ENCODE results near the gene CD19.

The CD19 gene

GRCh38 chr16:28982949-28983348 lies 51.2 kb downstream of the CD19 start:
- Histone ChIP-seq H3K4me3 (ENCODE audit: low read depth, low read length) (no peak overlapping the region), H3K9ac (ENCODE audit: low read depth, low read length) (no peak overlapping the region), H3K27me3 (ENCODE audit: control insufficient read depth, insufficient read depth, low read length) (no peaks in the 10 kb centered on the region), H3K27ac (ENCODE audit: low read depth, low read length) (no peak overlapping the region), H3K9me3 (ENCODE audit: control insufficient read depth, insufficient read depth, low read length) (no peaks in the 10 kb centered on the region), H3K4me1 (ENCODE audit: control insufficient read depth, insufficient read depth, low read length) (no peaks in the 10 kb centered on the region), H3K36me3 (ENCODE audit: control insufficient read depth, insufficient read depth, low read length) (peaks cover 41% of the 10 kb centered on the region)

DNA sequence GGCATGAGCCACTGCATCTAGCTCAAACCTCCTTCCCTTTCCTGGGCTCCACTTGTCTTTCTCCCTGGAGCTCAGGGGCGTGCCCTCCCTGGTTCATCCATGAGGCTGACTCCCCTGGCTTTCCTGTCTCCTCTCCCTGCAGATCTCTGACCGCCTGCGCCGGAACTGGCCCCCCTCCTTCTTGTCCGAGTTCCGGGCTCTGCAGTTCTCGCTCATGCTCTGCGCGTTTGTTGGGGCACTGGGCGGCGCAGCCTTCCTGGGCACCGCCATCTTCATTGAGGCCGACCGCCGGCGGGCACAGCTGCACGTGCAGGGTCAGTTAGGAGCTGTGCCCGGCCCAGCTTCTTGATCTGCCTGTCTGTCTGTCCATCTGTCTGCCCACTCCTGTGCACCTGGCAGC lies 51.9 kb downstream of the CD19 start:
- Histone ChIP-seq H3K27ac (ENCODE audit: low read depth, low read length) (no peak overlapping the region), H3K9ac (ENCODE audit: low read depth, low read length) (no peak overlapping the region), H3K36me3 (ENCODE audit: control insufficient read depth, insufficient read depth, low read length) (peaks cover 35% of the 10 kb centered on the region), H3K4me3 (ENCODE audit: low read depth, low read length) (no peak overlapping the region), H3K27me3 (ENCODE audit: control insufficient read depth, insufficient read depth, low read length) (no peaks in the 10 kb centered on the region), H3K4me1 (ENCODE audit: control insufficient read depth, insufficient read depth, low read length) (no peaks in the 10 kb centered on the region), H3K9me3 (ENCODE audit: control insufficient read depth, insufficient read depth, low read length) (no peaks in the 10 kb centered on the region)

DNA sequence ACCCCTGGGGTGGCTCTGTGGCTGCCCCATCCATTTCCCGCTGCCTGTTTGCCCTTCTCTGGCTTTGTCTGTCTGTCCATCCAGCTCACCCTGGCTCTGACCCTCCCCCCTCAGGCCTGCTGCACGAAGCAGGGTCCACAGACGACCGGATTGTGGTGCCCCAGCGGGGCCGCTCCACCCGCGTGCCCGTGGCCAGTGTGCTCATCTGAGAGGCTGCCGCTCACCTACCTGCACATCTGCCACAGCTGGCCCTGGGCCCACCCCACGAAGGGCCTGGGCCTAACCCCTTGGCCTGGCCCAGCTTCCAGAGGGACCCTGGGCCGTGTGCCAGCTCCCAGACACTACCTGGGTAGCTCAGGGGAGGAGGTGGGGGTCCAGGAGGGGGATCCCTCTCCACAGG lies 52.3 kb downstream of the CD19 start:
- H3K27me3 ChIP-seq (ENCODE audit: control insufficient read depth, insufficient read depth, low read length), result no peaks in the 10 kb centered on the region
- H3K9me3 ChIP-seq (ENCODE audit: control insufficient read depth, insufficient read depth, low read length), result no peaks in the 10 kb centered on the region
- H3K27ac ChIP-seq (ENCODE audit: low read depth, low read length), result no peak overlapping the region
- H3K9ac ChIP-seq (ENCODE audit: low read depth, low read length), result no peak overlapping the region
- peaks cover 31% of the 10 kb centered on the region for H3K36me3 ChIP-seq (ENCODE audit: control insufficient read depth, insufficient read depth, low read length)
- no peak overlapping the region for H3K4me3 ChIP-seq (ENCODE audit: low read depth, low read length)
- H3K4me1 ChIP-seq (ENCODE audit: control insufficient read depth, insufficient read depth, low read length), result no peaks in the 10 kb centered on the region

DNA sequence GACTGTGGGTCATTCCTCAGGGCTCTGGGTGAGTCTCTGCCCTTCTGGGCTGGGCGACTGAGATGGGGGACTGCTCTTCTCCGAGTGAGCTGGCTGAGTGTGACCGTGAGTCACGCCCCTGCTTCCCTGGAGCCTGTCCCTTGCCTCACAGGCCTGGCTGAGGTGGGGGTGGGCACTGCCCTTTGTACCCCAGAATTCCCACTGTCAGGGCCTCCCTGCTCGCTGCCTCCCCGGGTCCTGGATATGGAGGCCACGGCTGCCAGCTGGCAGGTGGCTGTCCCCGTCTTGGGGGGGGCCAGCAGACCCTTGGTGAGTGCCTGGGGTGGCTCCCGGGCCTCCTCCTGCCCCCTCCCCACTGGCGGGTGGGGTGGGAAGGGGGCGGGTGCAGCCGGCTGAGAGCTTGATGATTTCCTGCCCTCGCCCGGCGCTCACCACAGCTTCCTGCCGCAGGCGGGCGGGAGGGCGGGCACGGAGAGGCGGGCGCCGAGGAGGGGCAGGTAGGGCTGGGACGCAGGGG lies 52.9 kb downstream of the CD19 start, which contains the start of gene LAT:
LAT (plus strand) TSS at position 434 of the 517 bp plus-strand sequence. CDS start 366 bp downstream, outside the sequence.
- peaks cover 31% of the 10 kb centered on the region for H3K36me3 ChIP-seq (ENCODE audit: control insufficient read depth, insufficient read depth, low read length)
- no peaks in the 10 kb centered on the region for H3K9me3 ChIP-seq (ENCODE audit: control insufficient read depth, insufficient read depth, low read length)
- H3K27ac ChIP-seq (ENCODE audit: low read depth, low read length), result no peak within 1 kb of the TSS
- H3K4me1 ChIP-seq (ENCODE audit: control insufficient read depth, insufficient read depth, low read length), result no peaks in the 10 kb centered on the region
- no peaks in the 10 kb centered on the region for H3K27me3 ChIP-seq (ENCODE audit: control insufficient read depth, insufficient read depth, low read length)
- no peak within 1 kb of the TSS for H3K9ac ChIP-seq (ENCODE audit: low read depth, low read length)
- H3K4me3 ChIP-seq (ENCODE audit: low read depth, low read length), result no peak within 1 kb of the TSS

GRCh38 chr16:28985211-28986041 lies 53.7 kb downstream of the CD19 start:
- H3K36me3 ChIP-seq (ENCODE audit: control insufficient read depth, insufficient read depth, low read length), result peaks cover 31% of the 10 kb centered on the region
- no peak overlapping the region for H3K27ac ChIP-seq (ENCODE audit: low read depth, low read length)
- no peak overlapping the region for H3K4me3 ChIP-seq (ENCODE audit: low read depth, low read length)
- no peaks in the 10 kb centered on the region for H3K27me3 ChIP-seq (ENCODE audit: control insufficient read depth, insufficient read depth, low read length)
- H3K4me1 ChIP-seq (ENCODE audit: control insufficient read depth, insufficient read depth, low read length), result no peaks in the 10 kb centered on the region
- no peak overlapping the region for H3K9ac ChIP-seq (ENCODE audit: low read depth, low read length)
- H3K9me3 ChIP-seq (ENCODE audit: control insufficient read depth, insufficient read depth, low read length), result no peaks in the 10 kb centered on the region

- H3K27ac ChIP-seq (ENCODE audit: low read depth, low read length), result no peak overlapping the region
- H3K4me1 ChIP-seq (ENCODE audit: control insufficient read depth, insufficient read depth, low read length), result no peaks in the 10 kb centered on the region
- no peak overlapping the region for H3K4me3 ChIP-seq (ENCODE audit: low read depth, low read length)
- no peaks in the 10 kb centered on the region for H3K27me3 ChIP-seq (ENCODE audit: control insufficient read depth, insufficient read depth, low read length)
- no peak overlapping the region for H3K9ac ChIP-seq (ENCODE audit: low read depth, low read length)
- peaks cover 28% of the 10 kb centered on the region for H3K36me3 ChIP-seq (ENCODE audit: control insufficient read depth, insufficient read depth, low read length)
- H3K9me3 ChIP-seq (ENCODE audit: control insufficient read depth, insufficient read depth, low read length), result no peaks in the 10 kb centered on the region
These were observed 54.3 kb downstream of the CD19 start for GRCh38 chr16:28986046-28986445.

DNA sequence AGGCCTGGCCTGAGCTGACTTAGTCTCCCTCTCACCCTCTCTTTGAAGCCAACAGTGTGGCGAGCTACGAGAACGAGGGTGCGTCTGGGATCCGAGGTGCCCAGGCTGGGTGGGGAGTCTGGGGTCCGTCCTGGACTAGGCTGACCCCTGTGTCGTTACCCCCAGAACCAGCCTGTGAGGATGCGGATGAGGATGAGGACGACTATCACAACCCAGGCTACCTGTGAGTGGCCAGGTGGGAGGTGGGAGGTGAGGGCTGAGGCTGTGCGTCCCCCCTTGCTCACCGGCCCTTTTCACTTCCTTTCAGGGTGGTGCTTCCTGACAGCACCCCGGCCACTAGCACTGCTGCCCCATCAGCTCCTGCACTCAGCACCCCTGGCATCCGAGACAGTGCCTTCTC lies 54.7 kb downstream of the CD19 start:
- H3K36me3 ChIP-seq (ENCODE audit: control insufficient read depth, insufficient read depth, low read length), result peaks cover 24% of the 10 kb centered on the region
- no peak overlapping the region for H3K9ac ChIP-seq (ENCODE audit: low read depth, low read length)
- H3K27ac ChIP-seq (ENCODE audit: low read depth, low read length), result no peak overlapping the region
- H3K4me1 ChIP-seq (ENCODE audit: control insufficient read depth, insufficient read depth, low read length), result no peaks in the 10 kb centered on the region
- no peak overlapping the region for H3K4me3 ChIP-seq (ENCODE audit: low read depth, low read length)
- H3K27me3 ChIP-seq (ENCODE audit: control insufficient read depth, insufficient read depth, low read length), result no peaks in the 10 kb centered on the region
- H3K9me3 ChIP-seq (ENCODE audit: control insufficient read depth, insufficient read depth, low read length), result no peaks in the 10 kb centered on the region

DNA sequence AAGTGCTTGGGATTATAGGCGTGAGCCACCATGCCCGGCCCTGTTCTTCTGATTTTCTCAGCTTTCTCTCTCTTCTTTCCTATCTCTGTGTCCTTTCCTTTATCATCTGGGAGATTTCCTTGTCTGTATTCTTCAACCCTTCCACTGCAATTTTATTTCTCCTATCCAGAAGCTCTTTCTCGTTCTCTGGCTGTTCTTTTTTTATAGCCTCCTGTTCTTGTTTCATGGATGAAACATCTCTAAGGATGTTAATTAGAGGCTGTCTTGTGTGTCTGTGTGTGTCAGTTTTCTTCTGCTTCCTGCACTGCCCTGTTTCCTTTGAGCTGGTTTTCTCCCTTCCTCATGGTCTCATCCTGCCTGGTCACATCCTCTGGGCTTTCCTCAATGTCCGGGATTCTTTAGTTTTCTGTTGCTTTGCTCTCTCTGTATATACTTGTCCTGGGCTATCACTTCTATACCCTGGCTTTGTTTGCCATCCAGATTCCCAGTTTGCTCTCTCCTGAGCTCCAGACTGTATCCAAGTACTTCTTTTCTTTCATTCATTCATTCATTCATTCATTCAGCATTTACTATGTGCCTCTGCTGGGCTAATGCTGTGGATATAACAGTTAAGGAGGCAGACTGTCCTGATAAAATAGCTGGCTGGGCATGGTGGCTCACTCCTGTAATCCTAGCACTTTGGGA lies 55.5 kb downstream of the CD19 start:
- H3K27ac ChIP-seq (ENCODE audit: low read depth, low read length), result no peak overlapping the region
- H3K4me3 ChIP-seq (ENCODE audit: low read depth, low read length), result no peak overlapping the region
- no peaks in the 10 kb centered on the region for H3K4me1 ChIP-seq (ENCODE audit: control insufficient read depth, insufficient read depth, low read length)
- peaks cover 21% of the 10 kb centered on the region; the same call in 1 of the 2 replicates for H3K36me3 ChIP-seq (ENCODE audit: control insufficient read depth, insufficient read depth, low read length)
- H3K9me3 ChIP-seq (ENCODE audit: control insufficient read depth, insufficient read depth, low read length), result no peaks in the 10 kb centered on the region
- no peak overlapping the region for H3K9ac ChIP-seq (ENCODE audit: low read depth, low read length)
- H3K27me3 ChIP-seq (ENCODE audit: control insufficient read depth, insufficient read depth, low read length), result no peaks in the 10 kb centered on the region

Measured in HUES48 (cell line).